Renal cortical epithelial cell (primary cell): ENCODE measurements around the gene NBEAL2. TPM values are rescaled to one million over a fixed set of nuclear protein-coding genes. Genes with fewer than 3 reads are reported as not detected.

Source experiments
- DNase-seq: peaks from one replicate; pipeline ENCODE4 v3.0.0-alpha.2; 2011; ENCODE audit warnings: low read depth
- total RNA-seq: library from RNA; depleted of rRNA; stranded (reverse); fragments of >200 nt; gene quantifications from 2 replicates; pipeline ENCODE4 v1.2.3, GENCODE V29; 2014

NBEAL2 gene, protein sequence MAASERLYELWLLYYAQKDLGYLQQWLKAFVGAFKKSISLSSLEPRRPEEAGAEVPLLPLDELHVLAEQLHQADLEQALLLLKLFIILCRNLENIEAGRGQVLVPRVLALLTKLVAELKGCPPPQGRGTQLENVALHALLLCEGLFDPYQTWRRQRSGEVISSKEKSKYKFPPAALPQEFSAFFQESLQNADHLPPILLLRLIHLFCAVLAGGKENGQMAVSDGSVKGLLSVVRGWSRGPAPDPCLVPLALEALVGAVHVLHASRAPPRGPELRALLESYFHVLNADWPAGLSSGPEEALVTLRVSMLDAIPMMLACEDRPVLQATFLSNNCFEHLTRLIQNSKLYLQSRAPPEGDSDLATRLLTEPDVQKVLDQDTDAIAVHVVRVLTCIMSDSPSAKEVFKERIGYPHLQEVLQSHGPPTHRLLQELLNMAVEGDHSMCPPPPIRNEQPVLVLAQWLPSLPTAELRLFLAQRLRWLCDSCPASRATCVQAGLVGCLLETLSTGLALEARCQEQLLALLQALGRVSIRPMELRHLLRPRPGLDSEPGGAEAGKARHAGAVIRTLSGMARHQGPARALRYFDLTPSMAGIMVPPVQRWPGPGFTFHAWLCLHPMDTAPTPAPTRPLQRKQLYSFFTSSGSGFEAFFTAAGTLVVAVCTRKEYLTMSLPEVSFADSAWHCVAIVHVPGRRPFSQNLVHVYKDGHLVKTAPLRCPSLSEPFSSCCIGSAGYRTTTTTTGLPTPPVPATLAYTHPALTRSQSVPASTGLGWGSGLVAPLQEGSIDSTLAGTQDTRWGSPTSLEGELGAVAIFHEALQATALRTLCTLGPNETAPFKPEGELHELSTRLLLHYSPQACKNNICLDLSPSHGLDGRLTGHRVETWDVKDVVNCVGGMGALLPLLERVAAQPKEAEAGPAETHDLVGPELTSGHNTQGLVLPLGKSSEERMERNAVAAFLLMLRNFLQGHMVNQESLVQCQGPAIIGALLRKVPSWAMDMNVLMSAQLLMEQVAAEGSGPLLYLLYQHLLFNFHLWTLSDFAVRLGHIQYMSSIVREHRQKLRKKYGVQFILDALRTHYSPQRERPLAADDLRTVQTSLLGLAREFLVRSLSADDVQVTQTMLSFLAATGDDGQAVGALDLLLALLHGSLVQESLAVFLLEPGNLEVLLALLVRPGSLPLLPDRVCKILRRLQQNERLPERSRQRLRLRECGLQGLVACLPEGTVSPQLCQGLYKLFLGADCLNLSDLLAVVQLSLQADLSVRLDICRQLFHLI (N-terminal part only)
- total RNA-seq = 14.2 and 25.6 TPM in 2 replicates

DNA sequence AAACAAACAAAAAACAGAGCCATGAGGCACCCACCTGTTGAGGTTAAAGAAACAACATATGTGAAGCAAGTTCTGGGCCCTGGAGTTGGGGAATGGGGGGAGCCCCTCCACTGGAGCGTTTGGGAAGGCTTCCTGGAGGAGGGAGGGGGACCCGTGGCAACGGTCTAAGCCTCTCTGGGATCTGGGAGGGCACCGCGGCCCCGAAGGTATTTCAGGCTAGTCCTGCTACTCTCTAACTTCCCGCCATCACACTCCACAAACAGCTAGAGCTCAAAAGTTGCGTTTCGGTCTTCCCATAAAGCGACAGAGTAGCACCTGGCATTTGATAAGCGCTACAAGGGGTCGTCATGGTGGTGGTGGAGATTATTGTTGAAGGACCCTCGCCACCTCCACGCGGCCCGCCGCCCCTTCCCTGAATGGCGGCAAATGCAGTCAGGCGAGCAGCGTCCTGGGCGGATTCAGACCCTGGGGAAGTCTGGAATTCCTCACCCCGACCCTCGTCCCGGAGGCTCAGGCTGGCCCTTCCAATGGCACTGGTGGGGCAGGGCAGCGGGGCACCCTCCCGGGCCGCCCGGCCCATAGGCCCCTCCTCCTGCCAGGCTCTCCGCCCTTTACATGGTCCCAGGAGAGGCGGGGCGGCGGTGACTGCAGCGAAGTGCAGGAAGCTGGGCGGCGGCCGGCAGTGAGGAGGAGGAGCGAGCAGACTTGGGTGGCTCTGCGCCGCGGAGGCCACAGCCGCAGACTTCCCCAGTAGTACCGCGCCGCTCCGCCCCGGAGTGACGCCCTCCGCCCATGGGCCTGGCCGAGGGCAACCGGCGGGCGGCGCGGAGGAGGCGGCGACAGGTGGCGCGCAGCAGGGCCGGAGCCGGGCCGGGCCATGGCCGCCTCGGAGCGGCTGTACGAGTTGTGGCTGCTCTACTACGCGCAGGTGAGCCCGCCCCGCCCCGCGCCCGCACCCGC is at the start of gene NBEAL2:
TSS of gene NBEAL2 (plus strand) at position 682 of the 960 bp plus-strand sequence. CDS start at position 878, 196 bp downstream.
- DNase-seq = peak; percentile 73

- no peak for DNase-seq
Observed at GRCh38 chr3:46930166-46930944, 49.1 kb upstream of the NBEAL2 start.

DNA sequence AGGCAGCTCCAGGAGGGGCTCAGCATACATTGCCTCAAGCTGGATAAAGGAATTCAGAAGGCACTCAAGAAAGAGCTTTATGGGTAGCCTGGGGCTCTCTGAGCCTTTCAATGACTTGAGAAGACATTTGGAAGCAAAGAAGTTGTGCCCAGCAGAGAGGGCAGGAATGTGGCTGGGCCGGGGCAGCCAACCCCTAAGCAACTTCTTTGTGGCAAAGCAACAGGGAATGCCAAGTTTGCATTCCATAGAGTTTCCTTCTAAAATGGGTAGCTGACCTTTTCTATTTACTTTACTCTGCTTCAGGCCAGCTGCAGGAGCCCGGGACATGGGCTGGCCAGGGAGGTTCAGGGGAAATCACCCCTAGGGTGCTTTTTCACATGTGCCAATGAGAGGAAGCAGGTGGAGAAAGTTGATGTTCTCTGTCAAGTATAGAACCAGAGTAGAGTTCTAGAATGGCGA is 48.5 kb upstream of the NBEAL2 start:
- peak; percentile 89 for DNase-seq

- DNase-seq = no peak
Observed at GRCh38 chr3:46931631-46932331, 47.7 kb upstream of the NBEAL2 start.

DNA sequence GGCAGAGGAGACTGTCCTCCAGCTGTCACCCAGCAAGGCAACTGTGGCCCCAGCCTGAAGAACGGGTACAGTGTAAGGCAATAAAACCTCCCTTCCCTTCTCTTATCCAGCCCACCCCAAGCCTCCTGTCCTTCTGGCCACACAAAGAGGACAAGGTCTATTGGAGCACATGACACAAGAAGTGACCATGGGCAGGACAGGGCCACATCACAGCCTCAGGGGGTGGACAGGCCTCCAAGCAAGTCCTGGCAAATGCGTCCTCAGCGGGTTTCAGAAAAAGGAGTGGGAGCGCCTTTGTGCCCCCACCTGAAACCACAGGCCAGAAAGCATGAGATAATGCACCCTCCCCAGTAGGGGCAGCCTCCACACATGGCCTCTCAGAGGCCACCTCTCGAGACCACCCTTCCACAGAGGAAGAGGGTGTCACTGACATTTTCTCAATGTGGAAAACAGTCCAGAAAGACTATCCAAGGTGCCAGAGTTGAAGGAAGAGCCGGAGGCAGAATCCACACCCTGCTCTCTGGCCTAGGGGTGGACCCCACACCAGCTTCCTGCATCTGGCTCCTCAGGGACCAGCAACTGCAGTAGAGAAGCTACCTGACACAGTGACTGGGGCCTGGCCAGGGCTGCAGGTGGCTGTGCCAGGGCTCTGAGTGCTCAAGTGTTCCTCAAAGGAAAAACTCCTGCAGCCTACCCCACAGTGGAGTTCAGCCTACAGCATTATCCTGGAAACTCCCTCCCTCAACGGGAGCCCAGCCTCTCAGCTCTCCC is 46.8 kb upstream of the NBEAL2 start:
- DNase-seq = no peak

GRCh38 chr3:46933261-46933660 is 46.2 kb upstream of the NBEAL2 start:
- DNase-seq = no peak

GRCh38 chr3:46934072-46934471 is 45.4 kb upstream of the NBEAL2 start:
- DNase-seq = no peak

- peak; percentile 47 for DNase-seq
Observed at GRCh38 chr3:46934498-46935167, 44.8 kb upstream of the NBEAL2 start.

DNA sequence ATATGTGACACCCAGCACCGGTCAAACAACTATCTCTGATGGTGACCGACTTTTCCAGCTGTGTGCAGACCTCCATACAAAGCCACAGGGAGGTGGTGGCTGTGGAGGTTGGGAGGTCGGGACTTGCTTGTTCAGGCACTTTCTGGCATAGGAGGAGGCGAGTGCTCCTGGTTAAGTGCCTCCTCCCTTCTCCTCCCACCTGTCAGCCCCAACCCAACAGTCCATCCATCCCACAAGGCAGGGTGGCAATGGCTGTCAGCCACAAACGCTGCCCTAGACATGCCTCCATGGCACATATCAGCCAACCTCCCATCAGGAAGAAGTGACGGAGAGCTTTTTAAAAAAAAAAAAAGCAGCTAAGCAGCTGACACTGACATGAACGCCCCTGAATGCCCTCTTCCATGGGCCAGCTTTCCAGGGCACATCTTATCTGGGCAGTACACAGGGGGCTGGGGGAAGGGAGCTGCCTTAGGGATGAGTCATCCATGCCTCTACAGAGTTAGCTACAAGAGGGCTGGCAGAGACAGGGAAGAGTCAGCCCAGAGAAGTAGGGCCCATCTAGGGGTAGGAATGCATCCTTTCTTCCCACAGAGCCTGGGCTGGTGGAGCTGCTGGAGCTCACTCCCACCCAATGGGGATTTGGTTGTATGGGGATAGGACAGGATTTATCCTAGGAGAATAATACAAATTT is 44.2 kb upstream of the NBEAL2 start:
- peak; percentile 97 for DNase-seq

DNA sequence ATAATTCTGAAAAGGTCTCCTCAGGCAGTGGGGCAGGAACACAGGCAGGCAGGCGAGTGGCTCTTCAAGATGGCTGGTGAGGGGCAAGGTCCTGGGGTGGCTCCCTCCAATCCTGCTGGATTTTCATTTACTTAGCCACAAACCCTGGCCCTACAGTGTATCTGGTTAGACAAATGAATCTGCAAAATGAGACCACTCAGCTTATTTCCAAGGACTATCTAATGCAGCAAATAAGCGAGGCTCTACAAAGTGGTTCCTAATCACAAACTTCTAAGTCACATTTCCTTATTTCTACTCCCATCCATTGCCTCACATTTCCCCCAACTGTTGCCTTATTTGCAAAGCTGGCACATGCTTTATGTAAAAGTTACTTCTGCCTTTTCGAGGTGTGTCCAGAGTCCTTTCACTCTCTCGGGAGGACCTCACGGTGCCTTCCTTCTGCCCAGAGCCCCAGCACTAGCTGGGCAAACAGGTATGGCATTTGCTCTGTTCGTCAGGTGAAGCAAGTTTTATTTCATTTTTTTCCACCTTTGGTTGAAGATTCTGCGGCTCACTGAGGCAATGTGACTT is 43.4 kb upstream of the NBEAL2 start:
- no peak for DNase-seq

DNA sequence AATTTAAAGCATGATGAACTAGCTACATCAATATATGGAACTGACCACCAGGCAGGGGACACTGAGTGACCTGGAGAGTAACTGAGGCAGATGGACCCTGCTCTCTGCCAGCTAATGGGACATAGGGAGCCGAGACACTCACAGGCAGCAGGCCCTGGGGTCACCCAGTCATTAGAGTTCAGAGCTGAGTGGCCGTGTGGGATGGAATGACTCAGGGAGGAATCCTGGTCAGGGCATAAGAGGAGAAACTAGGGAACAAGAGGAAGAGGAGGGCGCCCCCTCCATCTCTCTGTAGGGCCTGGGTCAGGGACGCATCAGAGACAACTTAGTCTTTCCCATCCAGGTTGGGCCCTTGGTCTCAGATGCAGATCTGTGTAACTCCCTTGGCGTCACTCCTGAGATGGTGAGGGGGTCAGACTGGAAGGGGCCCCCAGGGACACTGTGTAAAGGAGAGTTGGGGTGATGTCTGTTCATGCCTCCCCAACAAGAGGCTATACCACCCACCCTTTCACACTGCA is 42.7 kb upstream of the NBEAL2 start:
- no peak for DNase-seq

DNA sequence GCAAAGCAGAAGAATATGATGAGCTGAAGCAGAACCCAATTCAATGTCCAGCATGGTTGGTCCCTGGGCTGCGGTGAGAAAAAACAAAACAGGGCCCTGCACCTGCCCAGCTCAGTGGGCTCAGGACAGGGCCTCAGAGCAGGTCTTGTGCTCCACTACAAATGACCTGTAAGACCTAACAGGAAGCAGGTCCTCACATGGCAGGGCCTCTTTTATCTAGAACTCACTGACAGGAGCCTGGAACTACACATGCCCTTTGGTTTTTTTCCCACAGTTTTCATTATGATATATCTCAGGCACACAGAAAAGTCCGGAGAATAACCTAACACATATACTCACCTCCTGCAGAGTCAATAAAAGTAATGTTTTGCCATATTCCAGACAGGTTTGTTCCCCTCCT is 41.3 kb upstream of the NBEAL2 start:
- DNase-seq = no peak

DNA sequence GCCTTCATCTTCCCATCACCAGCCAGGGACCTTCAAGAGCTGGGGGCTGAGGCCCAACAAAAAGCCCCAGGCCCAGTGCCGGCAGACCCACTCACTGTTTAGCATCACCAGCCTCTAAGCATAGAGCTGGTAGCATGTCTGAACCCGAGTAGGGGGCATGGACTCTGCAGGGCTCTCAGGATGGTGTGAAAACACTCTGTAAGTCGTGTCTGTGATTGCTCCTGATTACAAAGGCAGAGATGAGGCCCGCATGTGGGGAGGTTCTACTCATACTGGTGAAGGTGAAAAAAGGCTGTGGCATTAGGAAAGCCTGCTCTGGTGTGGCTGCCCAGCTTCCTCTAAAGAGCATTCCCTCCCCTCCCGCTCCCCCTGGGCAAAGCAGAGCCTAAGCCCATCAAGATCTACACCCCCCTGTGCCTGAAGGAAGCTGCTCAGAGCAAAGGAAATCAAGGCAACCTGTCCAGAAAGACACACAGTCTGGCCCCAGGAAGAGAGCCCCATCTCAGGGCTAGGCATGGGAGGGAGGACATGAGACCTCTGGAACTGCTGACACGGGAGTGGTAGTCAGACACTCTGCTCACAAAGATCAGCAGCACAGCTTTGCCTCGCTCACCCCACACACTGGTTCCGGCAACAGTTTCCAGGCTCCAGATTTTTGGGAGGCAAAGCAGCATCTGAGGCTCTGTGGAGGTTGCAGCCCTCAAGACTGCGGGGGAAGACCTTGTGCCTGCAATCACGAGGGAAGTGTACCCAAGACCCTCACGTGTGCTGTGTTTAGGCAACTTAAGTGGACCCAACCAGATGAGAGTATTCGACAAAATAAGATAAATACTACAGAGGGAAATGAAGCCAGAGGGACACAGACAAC is 39.7 kb upstream of the NBEAL2 start:
- DNase-seq = no peak

DNA sequence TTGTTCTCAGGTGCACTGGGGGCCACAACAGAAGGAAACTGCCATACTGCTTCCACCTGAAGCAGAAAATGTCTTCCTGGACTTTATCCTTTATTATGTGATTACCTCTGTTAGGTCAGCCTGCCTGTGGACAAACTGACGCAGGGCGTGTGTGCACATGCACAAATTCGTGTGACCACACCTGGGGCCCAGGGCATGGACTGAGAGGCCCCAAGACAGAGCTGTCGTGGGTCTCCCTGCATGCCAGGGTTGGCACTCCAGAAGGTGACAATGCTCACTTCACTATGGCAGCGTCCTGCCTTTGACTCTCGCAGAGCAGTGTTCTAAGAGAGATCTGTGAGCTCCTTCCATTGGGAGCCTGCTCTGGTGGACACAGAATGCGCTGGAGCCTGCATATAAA is 37.4 kb upstream of the NBEAL2 start:
- DNase-seq = no peak

- no peak for DNase-seq
Observed at GRCh38 chr3:46942481-46943236, 36.8 kb upstream of the NBEAL2 start.
